ENCODE measurements around the gene CAMKMT. TPM values are rescaled to one million over a fixed set of nuclear protein-coding genes. Genes with fewer than 3 reads are reported as not detected.

CAMKMT gene
- total RNA-seq, 1 experiment from 2014 or later: 12.5 TPM

DNA sequence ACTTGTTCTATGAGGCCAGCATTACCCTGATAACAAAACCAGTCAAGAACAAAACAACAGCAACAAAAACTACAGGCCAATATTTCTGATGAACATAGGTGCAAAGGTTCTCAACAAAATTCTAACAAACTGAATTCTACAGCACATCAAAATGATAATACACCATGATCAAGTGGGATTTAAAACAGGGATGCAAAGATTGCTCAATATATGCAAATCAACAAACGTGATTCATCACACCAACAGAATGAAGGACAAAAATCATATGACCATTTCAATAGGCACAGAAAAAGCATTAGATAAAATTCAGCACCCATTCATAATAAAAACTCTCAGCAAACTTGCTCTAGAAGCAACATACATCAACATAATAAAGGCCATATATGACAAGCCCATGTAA, 173.6 kb downstream of the CAMKMT start:
- H3K4me3 ChIP-seq (ENCODE audit: low read depth, low read length, poor library complexity, severe bottlenecking): no peak overlapping the region
- no peaks in the 10 kb centered on the region for H3K36me3 ChIP-seq (ENCODE audit: insufficient read depth, low read length, poor library complexity, severe bottlenecking)
- no peak for DNase-seq (ENCODE audit: low spot score)
- POLR2A ChIA-PET (ENCODE audit: low non-redundant PET): no interaction called here
- no peak for TF ChIP-seq EZH2 (IDR thresholded peaks at IDR 0.05; ENCODE audit: borderline replicate concordance, low read depth, low read length, poor library complexity, severe bottlenecking)
- TF ChIP-seq, protein P1, sequence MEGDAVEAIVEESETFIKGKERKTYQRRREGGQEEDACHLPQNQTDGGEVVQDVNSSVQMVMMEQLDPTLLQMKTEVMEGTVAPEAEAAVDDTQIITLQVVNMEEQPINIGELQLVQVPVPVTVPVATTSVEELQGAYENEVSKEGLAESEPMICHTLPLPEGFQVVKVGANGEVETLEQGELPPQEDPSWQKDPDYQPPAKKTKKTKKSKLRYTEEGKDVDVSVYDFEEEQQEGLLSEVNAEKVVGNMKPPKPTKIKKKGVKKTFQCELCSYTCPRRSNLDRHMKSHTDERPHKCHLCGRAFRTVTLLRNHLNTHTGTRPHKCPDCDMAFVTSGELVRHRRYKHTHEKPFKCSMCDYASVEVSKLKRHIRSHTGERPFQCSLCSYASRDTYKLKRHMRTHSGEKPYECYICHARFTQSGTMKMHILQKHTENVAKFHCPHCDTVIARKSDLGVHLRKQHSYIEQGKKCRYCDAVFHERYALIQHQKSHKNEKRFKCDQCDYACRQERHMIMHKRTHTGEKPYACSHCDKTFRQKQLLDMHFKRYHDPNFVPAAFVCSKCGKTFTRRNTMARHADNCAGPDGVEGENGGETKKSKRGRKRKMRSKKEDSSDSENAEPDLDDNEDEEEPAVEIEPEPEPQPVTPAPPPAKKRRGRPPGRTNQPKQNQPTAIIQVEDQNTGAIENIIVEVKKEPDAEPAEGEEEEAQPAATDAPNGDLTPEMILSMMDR (conservative IDR thresholded peaks at IDR 0.05; ENCODE audit: low read depth, low read length): no peak
- BruUV-seq (replicated peaks): no TSS peak
- H3K4me1 ChIP-seq (ENCODE audit: insufficient read depth, low read length, poor library complexity, severe bottlenecking): no peaks in the 10 kb centered on the region
- H3K27ac ChIP-seq (ENCODE audit: low read depth, low read length, poor library complexity, severe bottlenecking): no peak overlapping the region
- CTCF ChIA-PET: no interaction called here
- intact Hi-C loops (cut with micrococcal nuclease; ENCODE audit: unreplicated experiment): no loop called here
- no peaks in the 10 kb centered on the region for H3K9me3 ChIP-seq (ENCODE audit: low read depth, low read length, poor library complexity, severe bottlenecking)
- no peaks in the 10 kb centered on the region for H3K27me3 ChIP-seq (replicated peaks; ENCODE audit: insufficient read depth, low read depth, low read length, poor library complexity)

DNA sequence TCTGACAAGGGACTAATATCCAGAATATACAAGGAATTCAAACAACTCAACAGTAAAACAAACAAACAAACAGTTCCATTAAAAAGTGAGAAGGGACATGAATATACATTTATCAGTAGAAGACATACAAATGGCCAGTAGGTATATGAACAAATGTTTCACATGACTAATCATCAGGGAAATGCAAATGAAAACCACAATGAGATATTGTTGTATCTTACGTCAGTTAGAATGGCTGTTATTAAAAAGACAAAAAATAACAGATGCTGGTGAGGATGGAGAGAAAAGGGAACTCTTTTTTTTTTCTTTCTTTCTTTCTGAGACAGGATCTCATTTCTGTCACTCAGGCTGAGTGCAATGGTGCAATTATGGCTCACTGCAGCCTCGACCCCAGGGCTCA, 175.5 kb downstream of the CAMKMT start:
- no peaks in the 10 kb centered on the region for H3K27me3 ChIP-seq (replicated peaks; ENCODE audit: insufficient read depth, low read depth, low read length, poor library complexity)
- BruUV-seq (replicated peaks): no TSS peak
- no peaks in the 10 kb centered on the region for H3K4me1 ChIP-seq (ENCODE audit: insufficient read depth, low read length, poor library complexity, severe bottlenecking)
- CTCF ChIA-PET: no interaction called here
- no peaks in the 10 kb centered on the region for H3K9me3 ChIP-seq (ENCODE audit: low read depth, low read length, poor library complexity, severe bottlenecking)
- POLR2A ChIA-PET (ENCODE audit: low non-redundant PET): no interaction called here
- H3K36me3 ChIP-seq (ENCODE audit: insufficient read depth, low read length, poor library complexity, severe bottlenecking): no peaks in the 10 kb centered on the region
- intact Hi-C loops (cut with micrococcal nuclease; ENCODE audit: unreplicated experiment): no loop called here
- H3K27ac ChIP-seq (ENCODE audit: low read depth, low read length, poor library complexity, severe bottlenecking): no peak overlapping the region
- no peak overlapping the region for H3K4me3 ChIP-seq (ENCODE audit: low read depth, low read length, poor library complexity, severe bottlenecking)
- TF ChIP-seq, protein P1 (conservative IDR thresholded peaks at IDR 0.05; ENCODE audit: low read depth, low read length): no peak
- TF ChIP-seq EZH2 (IDR thresholded peaks at IDR 0.05; ENCODE audit: borderline replicate concordance, low read depth, low read length, poor library complexity, severe bottlenecking): no peak
- no peak for DNase-seq (ENCODE audit: low spot score)

DNA sequence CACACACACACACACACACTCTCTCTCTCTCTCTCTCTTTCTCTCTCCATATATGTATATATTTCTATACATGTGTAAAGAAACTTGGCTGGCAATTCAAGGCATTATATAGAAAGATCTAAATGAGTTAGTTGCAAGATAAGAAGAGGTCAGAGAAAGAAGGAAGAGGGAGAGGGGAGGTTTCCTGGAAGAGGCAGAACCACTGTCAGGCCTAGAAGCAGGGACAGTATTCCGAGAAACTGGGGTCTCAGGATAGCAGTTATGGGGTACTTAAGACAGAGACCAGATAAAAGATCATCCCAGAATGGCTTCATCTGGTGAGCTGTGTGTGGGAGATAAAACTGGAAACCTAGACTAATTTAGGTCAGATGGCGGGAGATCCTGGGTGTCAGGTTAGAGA, 180.8 kb downstream of the CAMKMT start:
- intact Hi-C loops (cut with micrococcal nuclease; ENCODE audit: unreplicated experiment): no loop called here
- DNase-seq (ENCODE audit: low spot score): no peak
- Histone ChIP-seq H3K4me3 (ENCODE audit: low read depth, low read length, poor library complexity, severe bottlenecking) (no peak overlapping the region), H3K9me3 (ENCODE audit: low read depth, low read length, poor library complexity, severe bottlenecking) (no peaks in the 10 kb centered on the region), H3K4me1 (ENCODE audit: insufficient read depth, low read length, poor library complexity, severe bottlenecking) (no peaks in the 10 kb centered on the region), H3K36me3 (ENCODE audit: insufficient read depth, low read length, poor library complexity, severe bottlenecking) (no peaks in the 10 kb centered on the region), H3K27ac (ENCODE audit: low read depth, low read length, poor library complexity, severe bottlenecking) (no peak overlapping the region), H3K27me3 (replicated peaks; ENCODE audit: insufficient read depth, low read depth, low read length, poor library complexity) (no peaks in the 10 kb centered on the region)
- no TSS peak for BruUV-seq (replicated peaks)
- POLR2A ChIA-PET (ENCODE audit: low non-redundant PET): no interaction called here
- CTCF ChIA-PET: no interaction called here
- TF ChIP-seq, protein P1 (conservative IDR thresholded peaks at IDR 0.05; ENCODE audit: low read depth, low read length): no peak
- no peak for TF ChIP-seq EZH2 (IDR thresholded peaks at IDR 0.05; ENCODE audit: borderline replicate concordance, low read depth, low read length, poor library complexity, severe bottlenecking)
